HEK293T (cell line): ENCODE results near the gene EPHA5.

Source experiments
- BHLHE40 ChIP-seq: fragments of 450-650 bp; IDR thresholded peaks from 2 replicates; pipeline ENCODE4 v1.6.1; 2016; ENCODE audit warnings: mild to moderate bottlenecking, moderate library complexity, borderline replicate concordance
- CTBP1 ChIP-seq: fragments of 450-650 bp; IDR thresholded peaks from 2 replicates; pipeline ENCODE4 v1.6.1; 2016; ENCODE audit warnings: borderline replicate concordance
- FOXA1 ChIP-seq: fragments of 450-650 bp; IDR thresholded peaks from 2 replicates; pipeline ENCODE4 v1.6.1; 2016; ENCODE audit warnings: mild to moderate bottlenecking
- FOXM1 ChIP-seq: fragments of 450-650 bp; IDR thresholded peaks from 2 replicates; pipeline ENCODE4 v1.6.1; 2017; ENCODE audit warnings: mild to moderate bottlenecking, borderline replicate concordance
- LEF1 ChIP-seq: fragments of 450-650 bp; IDR thresholded peaks from 2 replicates; pipeline ENCODE4 v1.6.1; 2017; ENCODE audit warnings: mild to moderate bottlenecking, borderline replicate concordance
- PKNOX1 ChIP-seq: fragments of 450-650 bp; IDR thresholded peaks from 2 replicates; pipeline ENCODE4 v1.6.1; 2016
- SP1 ChIP-seq: fragments of 450-650 bp; IDR thresholded peaks from 2 replicates; pipeline ENCODE4 v1.6.1; 2017
- SUZ12 ChIP-seq: fragments of 450-650 bp; IDR thresholded peaks from 2 replicates; pipeline ENCODE4 v1.6.1; 2016; ENCODE audit warnings: mild to moderate bottlenecking

GRCh38 chr4:65453398-65453797 is 216.9 kb downstream of the EPHA5 start:
- TF ChIP-seq LEF1: no peak
- no peak for TF ChIP-seq SUZ12
- no peak for TF ChIP-seq FOXA1
- TF ChIP-seq BHLHE40: no peak
- TF ChIP-seq SP1: no peak
- no peak for TF ChIP-seq CTBP1
- TF ChIP-seq PKNOX1: no peak
- no peak for TF ChIP-seq FOXM1
